ENCODE results near the gene TBC1D9. TPM values are rescaled to one million over a fixed set of nuclear protein-coding genes. Genes with fewer than 3 reads are reported as not detected.

The TBC1D9 gene
- 4.7 to 7.3 TPM (median 6.7 TPM) in 5 replicates for total RNA-seq (2022; extraction: Qiagen RNA extraction; ENCODE audit: low read depth)

DNA sequence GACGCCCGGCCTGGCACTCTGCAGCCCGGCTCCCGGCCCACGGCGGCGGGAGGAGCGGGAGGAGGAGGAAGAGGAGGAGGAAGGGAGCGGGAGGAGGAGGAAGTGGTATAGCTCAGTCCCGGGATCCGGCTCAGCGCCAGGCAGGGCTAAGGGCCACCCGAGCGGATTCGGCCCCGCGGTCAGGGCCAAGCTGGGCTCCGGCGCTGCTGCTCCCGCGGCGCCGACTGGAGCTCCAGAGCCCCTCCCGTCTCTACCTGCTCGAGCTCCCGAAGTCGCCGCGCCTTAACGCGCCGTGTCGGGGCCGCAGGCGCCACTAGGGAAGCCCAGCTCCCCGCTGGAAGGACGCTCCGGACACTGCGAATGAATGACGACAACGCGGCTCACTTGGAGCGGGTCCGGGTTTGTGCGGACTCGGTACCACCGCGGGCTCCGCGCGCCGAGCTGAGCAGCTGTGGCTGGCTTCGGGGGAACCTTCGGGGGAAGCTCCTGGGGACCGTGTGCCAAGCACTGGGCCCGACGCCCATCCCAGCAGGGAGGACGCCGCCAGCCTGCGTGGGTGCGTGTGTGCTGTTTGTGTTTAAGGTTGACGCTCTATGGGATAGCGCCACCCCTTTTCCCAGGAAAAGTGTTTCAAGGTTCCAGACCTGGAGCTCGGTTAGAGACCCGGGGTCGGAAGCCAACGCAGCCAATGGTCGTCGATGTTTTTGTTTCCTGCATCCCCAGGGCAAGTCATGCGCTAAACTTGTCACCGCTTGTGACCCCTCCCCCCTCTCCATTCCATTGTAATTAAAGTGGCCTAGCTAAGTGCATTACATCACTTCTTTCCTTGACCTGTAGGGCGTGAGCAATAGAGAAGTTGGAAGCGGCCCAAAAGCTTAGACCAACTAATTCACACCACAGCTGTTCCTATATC is at the start of gene TBC1D9:
Gene TBC1D9 (minus strand): TSS at position 67 of the 913 bp plus-strand sequence. CDS start 340 bp downstream, outside the sequence.

Other genes with a start within 250 kb of the TBC1D9 start
- 7.3 to 12.9 TPM (median 9.3 TPM) in 5 replicates for gene ELMOD2, start 232.2 kb downstream of the TBC1D9 start, total RNA-seq (2022; extraction: Qiagen RNA extraction; ENCODE audit: low read depth)
- 0.08 to 0.17 TPM (median 0.09 TPM) in 3 of 5 replicates, not detected in the others for gene UCP1, start 187.4 kb downstream of the TBC1D9 start, total RNA-seq (2022; extraction: Qiagen RNA extraction; ENCODE audit: low read depth)